GM18507 (cell line): ENCODE data around the gene FBXO40.
"Not testable (repeated sequence)": the region's sequence is repeated elsewhere in the genome, so short reads cannot be mapped to it uniquely, and the experiment has no call there.

Experiments
- DNase-seq: peaks from one replicate; pipeline ENCODE4 v3.0.0; 2011; ENCODE audit warnings: low read depth; ENCODE audit not compliant: insufficient read length; ENCODE audit errors: extremely low spot score
- FAIRE-seq: peaks from 2 replicates; lab custom pipeline; 2011; peaks lifted over from hg19 to GRCh38; lab: Jason Lieb, UNC

Gene FBXO40

GRCh38 chr3:121592856-121593702, at the start of gene FBXO40:
Gene FBXO40 (plus strand): TSS chr3:121593379. CDS start chr3:121620576, 27,197 bp downstream.
- no peak for DNase-seq
- FAIRE-seq = no peak

GRCh38 chr3:121545049-121545573, 48.1 kb upstream of the FBXO40 start:
- DNase-seq = no peak
- FAIRE-seq = peak; percentile 66

GRCh38 chr3:121545574-121546455, 47.4 kb upstream of the FBXO40 start, which contains the start of gene POLQ:
Gene POLQ (minus strand): TSS chr3:121545988. CDS start chr3:121545877, 111 bp downstream.
- DNase-seq (peak; percentile 78), FAIRE-seq (peak; percentile 91)

GRCh38 chr3:121552379-121552778, 40.8 kb upstream of the FBXO40 start:
- FAIRE-seq (no peak), DNase-seq (no peak)

- FAIRE-seq = no peak
- DNase-seq = no peak
These were observed 40.4 kb upstream of the FBXO40 start for GRCh38 chr3:121552797-121553196.

GRCh38 chr3:121557426-121557934, 35.7 kb upstream of the FBXO40 start:
- no peak for FAIRE-seq
- DNase-seq = no peak

GRCh38 chr3:121562148-121562547, 31.0 kb upstream of the FBXO40 start:
- DNase-seq = no peak
- FAIRE-seq = no peak

- FAIRE-seq (no peak), DNase-seq (no peak)
These were observed 26.4 kb upstream of the FBXO40 start for GRCh38 chr3:121566773-121567172.

- DNase-seq = no peak
- no peak for FAIRE-seq
These were observed 25.5 kb upstream of the FBXO40 start, which contains the start of gene ARGFX for GRCh38 chr3:121567649-121568048. Gene ARGFX (plus strand): TSS chr3:121567949. CDS start chr3:121570714, 2,765 bp downstream.

GRCh38 chr3:121574449-121574848, 18.7 kb upstream of the FBXO40 start:
- DNase-seq (no peak), FAIRE-seq (no peak)

- FAIRE-seq (no peak), DNase-seq (no peak)
These were observed 11.5 kb upstream of the FBXO40 start for GRCh38 chr3:121581691-121582090.

- FAIRE-seq (no peak), DNase-seq (no peak)
These were observed 8.8 kb upstream of the FBXO40 start for GRCh38 chr3:121584418-121584817.

- not testable (repeated sequence) for DNase-seq, FAIRE-seq
These were observed 627 bp downstream of the FBXO40 start for GRCh38 chr3:121593806-121594205.

GRCh38 chr3:121594850-121595249, 1.7 kb downstream of the FBXO40 start:
- FAIRE-seq = no peak

GRCh38 chr3:121595765-121596406, 2.7 kb downstream of the FBXO40 start:
- no peak for DNase-seq
- FAIRE-seq = no peak

More at GRCh38 chr3:121594850-121595249, 1.7 kb downstream of the FBXO40 start:
- no peak for DNase-seq

- DNase-seq (no peak), FAIRE-seq (no peak)
These were observed 5.4 kb downstream of the FBXO40 start for GRCh38 chr3:121598564-121598963.

GRCh38 chr3:121599900-121600299, 6.7 kb downstream of the FBXO40 start:
- FAIRE-seq, DNase-seq: not testable (repeated sequence)

- no peak for DNase-seq
- FAIRE-seq = no peak
These were observed 8.1 kb downstream of the FBXO40 start for GRCh38 chr3:121601212-121601812.

GRCh38 chr3:121604759-121605158, 11.6 kb downstream of the FBXO40 start:
- no peak for FAIRE-seq
- no peak for DNase-seq
